ENCODE measurements around the gene SRD5A1. TPM values are rescaled to one million over a fixed set of nuclear protein-coding genes. Genes with fewer than 3 reads are reported as not detected.

Gene SRD5A1
- total RNA-seq, 1 experiment from 2014 or later = 29.9 TPM

DNA sequence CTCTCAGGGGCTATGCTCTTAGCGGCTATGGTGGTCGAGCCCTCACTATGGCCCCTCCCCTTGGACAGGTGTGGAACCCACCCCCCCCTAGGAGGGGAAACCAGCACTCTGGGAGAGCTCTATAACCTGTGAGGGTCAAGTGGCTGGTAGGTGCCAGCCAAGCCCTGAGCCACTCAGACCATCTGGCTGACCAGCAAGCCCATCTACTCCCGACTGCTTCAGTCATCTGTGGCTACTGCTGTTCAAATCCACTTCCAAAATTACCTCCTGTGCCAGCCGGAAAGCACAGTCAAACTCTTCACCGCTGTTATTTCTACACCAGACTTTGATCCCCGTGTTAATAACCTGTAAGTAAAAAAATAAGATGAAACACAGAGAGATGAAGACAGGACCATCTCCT, 28.9 kb upstream of the SRD5A1 start:
- no peak overlapping the region for H3K4ac ChIP-seq (ENCODE audit: low read depth, low read length)
- no peak for DNase-seq
- H2BK5ac ChIP-seq (ENCODE audit: insufficient read length, low read length) = no peak overlapping the region
- Mint-ChIP-seq H3K4me1 (no peaks in the 10 kb centered on the region), H3K36me3 (ENCODE audit: insufficient read depth in 1 of 3, low read depth in 3 of 3) (peaks cover 68 to 98% (median 91%) of the 10 kb centered on the region in 3 experiments; a peak in 6 of 7 replicates), H3K27me3 (ENCODE audit: low read depth) (no peaks in the 10 kb centered on the region), H3K4me3 (no peak overlapping the region), H3K27ac (peak overlapping the region in 1 of 3 experiments; percentile 44; a peak in 1 of 7 replicates), H3K9me3 (no peaks in the 10 kb centered on the region)
- no peaks in the 10 kb centered on the region for H3K79me2 ChIP-seq (ENCODE audit: insufficient read depth, low read length)
- no peaks in the 10 kb centered on the region for H3K4me1 ChIP-seq (ENCODE audit: insufficient read depth, low read length)
- no peak overlapping the region for H3K14ac ChIP-seq (ENCODE audit: insufficient read depth, low read length)
- no peak overlapping the region for H3K23ac ChIP-seq (ENCODE audit: insufficient read length, low read depth, low read length)
- no CpG with 5 or more reads among the region's 6 CpGs for WGBS (ENCODE audit: extremely low coverage, insufficient read length, low lambda C conversion rate)
- no peaks in the 10 kb centered on the region for H3K23me2 ChIP-seq (ENCODE audit: insufficient read length, low read depth, low read length, poor library complexity, severe bottlenecking)
- H2BK12ac ChIP-seq (ENCODE audit: insufficient read length, low read depth, low read length) = no peak overlapping the region
- no peak overlapping the region for H4K8ac ChIP-seq (replicated peaks; ENCODE audit: insufficient read length, low read depth, low read length)
- H3K27me3 ChIP-seq (ENCODE audit: insufficient read depth, low read length) = no peaks in the 10 kb centered on the region
- no peak overlapping the region for H4K91ac ChIP-seq (ENCODE audit: insufficient read length, low read depth, low read length)
- H2BK20ac ChIP-seq (ENCODE audit: low read depth, low read length, poor library complexity, severe bottlenecking) = no peak overlapping the region
- H3K9ac ChIP-seq (ENCODE audit: extremely low read depth, insufficient read length, low read length) = no peak overlapping the region
- no peak overlapping the region for H2AFZ ChIP-seq (ENCODE audit: low read length)
- H2BK120ac ChIP-seq (ENCODE audit: low read depth, low read length, poor library complexity, severe bottlenecking) = no peak overlapping the region
- no peak overlapping the region for H2BK15ac ChIP-seq (ENCODE audit: low read depth, low read length)
- H3K4me2 ChIP-seq (ENCODE audit: insufficient read depth, insufficient read length, low read length) = no peak overlapping the region
- no peak overlapping the region for H3K18ac ChIP-seq (ENCODE audit: insufficient read length, low read depth, low read length)
- H4K5ac ChIP-seq (ENCODE audit: insufficient read length, low read depth, low read length) = no peak overlapping the region
- H3K9me3 ChIP-seq (ENCODE audit: control insufficient read depth, low read depth, low read length) = no peaks in the 10 kb centered on the region
- no peak overlapping the region for H2AK5ac ChIP-seq (ENCODE audit: insufficient read length, low read length)
- no peak overlapping the region for H3K27ac ChIP-seq (ENCODE audit: insufficient read length, low read depth, low read length)
- no peak overlapping the region for H3T11ph ChIP-seq (ENCODE audit: low read length)
- H4K20me1 ChIP-seq (ENCODE audit: control insufficient read depth, insufficient read depth, insufficient read length) = no peaks in the 10 kb centered on the region
- TF ChIP-seq, protein P1, sequence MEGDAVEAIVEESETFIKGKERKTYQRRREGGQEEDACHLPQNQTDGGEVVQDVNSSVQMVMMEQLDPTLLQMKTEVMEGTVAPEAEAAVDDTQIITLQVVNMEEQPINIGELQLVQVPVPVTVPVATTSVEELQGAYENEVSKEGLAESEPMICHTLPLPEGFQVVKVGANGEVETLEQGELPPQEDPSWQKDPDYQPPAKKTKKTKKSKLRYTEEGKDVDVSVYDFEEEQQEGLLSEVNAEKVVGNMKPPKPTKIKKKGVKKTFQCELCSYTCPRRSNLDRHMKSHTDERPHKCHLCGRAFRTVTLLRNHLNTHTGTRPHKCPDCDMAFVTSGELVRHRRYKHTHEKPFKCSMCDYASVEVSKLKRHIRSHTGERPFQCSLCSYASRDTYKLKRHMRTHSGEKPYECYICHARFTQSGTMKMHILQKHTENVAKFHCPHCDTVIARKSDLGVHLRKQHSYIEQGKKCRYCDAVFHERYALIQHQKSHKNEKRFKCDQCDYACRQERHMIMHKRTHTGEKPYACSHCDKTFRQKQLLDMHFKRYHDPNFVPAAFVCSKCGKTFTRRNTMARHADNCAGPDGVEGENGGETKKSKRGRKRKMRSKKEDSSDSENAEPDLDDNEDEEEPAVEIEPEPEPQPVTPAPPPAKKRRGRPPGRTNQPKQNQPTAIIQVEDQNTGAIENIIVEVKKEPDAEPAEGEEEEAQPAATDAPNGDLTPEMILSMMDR (conservative IDR thresholded peaks at IDR 0.05) = no peak
- no peak overlapping the region for H3K56ac ChIP-seq (ENCODE audit: insufficient read length, low read depth, low read length)
- H3K79me1 ChIP-seq (ENCODE audit: insufficient read depth, low read depth, low read length, poor library complexity, severe bottlenecking) = peaks cover 3% of the 10 kb centered on the region

Measured in H9 (cell line).